ENCODE data around the gene ACIN1. TPM values are rescaled to one million over a fixed set of nuclear protein-coding genes. Genes with fewer than 3 reads are reported as not detected.

ACIN1 gene
- total and polyA plus RNA-seq, 2 of the 13 experiments (the other 11 are each of a cell fraction or from before 2014, with no cell fraction given) = 165 to 183 TPM

DNA sequence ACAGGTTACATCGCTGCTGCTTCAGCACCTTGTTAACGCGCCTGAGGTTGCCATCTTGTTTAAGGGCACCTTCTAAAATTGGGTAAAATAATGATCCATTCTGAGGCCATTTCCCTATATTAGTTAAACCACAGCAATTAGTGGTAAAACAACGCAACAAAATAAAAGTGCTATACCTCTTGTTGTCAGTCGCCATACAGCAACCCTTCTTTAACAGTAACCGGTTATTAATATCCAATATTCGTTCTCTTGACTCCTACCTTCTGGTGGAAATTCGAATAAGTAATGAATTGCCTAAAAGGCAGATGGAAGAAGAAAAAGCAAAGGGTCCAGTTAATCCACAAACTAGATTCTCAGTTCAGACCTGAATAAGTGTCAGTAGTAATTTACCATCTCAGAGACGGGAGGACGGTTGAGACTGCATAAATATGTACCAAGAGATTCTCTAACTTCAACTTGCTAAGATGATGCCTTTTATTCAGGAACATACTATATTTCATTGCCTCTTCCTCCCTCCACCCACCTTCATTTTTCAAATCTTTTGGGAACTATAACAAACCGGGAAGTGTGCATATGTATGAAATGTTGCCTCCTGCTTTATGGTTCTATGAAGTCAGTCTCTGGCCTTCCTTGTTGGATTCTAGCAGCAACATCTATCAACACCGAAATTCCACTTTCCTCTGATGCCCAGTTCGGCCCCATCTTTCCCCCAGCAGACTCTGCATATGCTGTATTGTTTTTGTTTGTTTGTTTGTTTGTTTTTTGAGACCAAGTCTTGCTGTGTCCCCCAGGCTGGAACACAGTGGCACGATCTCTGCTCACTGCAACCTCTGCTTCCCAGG, 59.4 kb downstream of the ACIN1 start (continued):
- TF ChIP-seq, protein P1, sequence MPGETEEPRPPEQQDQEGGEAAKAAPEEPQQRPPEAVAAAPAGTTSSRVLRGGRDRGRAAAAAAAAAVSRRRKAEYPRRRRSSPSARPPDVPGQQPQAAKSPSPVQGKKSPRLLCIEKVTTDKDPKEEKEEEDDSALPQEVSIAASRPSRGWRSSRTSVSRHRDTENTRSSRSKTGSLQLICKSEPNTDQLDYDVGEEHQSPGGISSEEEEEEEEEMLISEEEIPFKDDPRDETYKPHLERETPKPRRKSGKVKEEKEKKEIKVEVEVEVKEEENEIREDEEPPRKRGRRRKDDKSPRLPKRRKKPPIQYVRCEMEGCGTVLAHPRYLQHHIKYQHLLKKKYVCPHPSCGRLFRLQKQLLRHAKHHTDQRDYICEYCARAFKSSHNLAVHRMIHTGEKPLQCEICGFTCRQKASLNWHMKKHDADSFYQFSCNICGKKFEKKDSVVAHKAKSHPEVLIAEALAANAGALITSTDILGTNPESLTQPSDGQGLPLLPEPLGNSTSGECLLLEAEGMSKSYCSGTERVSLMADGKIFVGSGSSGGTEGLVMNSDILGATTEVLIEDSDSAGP (CRISPR knock-in tag; IDR thresholded peaks at IDR 0.05; ENCODE audit: borderline replicate concordance) = no peak
- TF ChIP-seq ZSCAN21 (CRISPR knock-in tag; IDR thresholded peaks at IDR 0.05; ENCODE audit: borderline replicate concordance) (no peak), SIN3B (IDR thresholded peaks at IDR 0.05; ENCODE audit: low read length) (no peak), KLF9 (CRISPR knock-in tag; IDR thresholded peaks at IDR 0.05; ENCODE audit: low read depth) (peak; percentile 13; the same call in 1 of the 2 replicates), ZNF543 (CRISPR knock-in tag; IDR thresholded peaks at IDR 0.05) (no peak), ZNF564 (CRISPR knock-in tag; IDR thresholded peaks at IDR 0.05) (0 out of 2 replicates have a peak, but pooled peaks have one; percentile 13), CC2D1A (CRISPR knock-in tag; IDR thresholded peaks at IDR 0.05) (no peak; the same call in 1 of the 2 replicates), ZNF816 (CRISPR knock-in tag; IDR thresholded peaks at IDR 0.05; ENCODE audit: borderline replicate concordance) (no peak), ZNF839 (CRISPR knock-in tag; IDR thresholded peaks at IDR 0.05; ENCODE audit: borderline replicate concordance) (no peak), TMF1 (CRISPR knock-in tag; IDR thresholded peaks at IDR 0.05; ENCODE audit: low read depth) (no peak), ELF1 (CRISPR knock-in tag; IDR thresholded peaks at IDR 0.05) (0 out of 2 replicates have a peak, but pooled peaks have one; percentile 11), FOSL1 (CRISPR knock-in tag; IDR thresholded peaks at IDR 0.05; ENCODE audit: borderline replicate concordance) (no peak), FOXO4 (CRISPR knock-in tag; conservative IDR thresholded peaks at IDR 0.05) (0 out of 2 replicates have a peak, but pooled peaks have one; percentile 62), ZSCAN31 (CRISPR knock-in tag; IDR thresholded peaks at IDR 0.05; ENCODE audit: low read depth) (no peak), CBX5 (CRISPR knock-in tag; IDR thresholded peaks at IDR 0.05; ENCODE audit: borderline replicate concordance) (no peak), ZNF138 (CRISPR knock-in tag; IDR thresholded peaks at IDR 0.05; ENCODE audit: low read depth) (no peak), ZNF235 (CRISPR knock-in tag; IDR thresholded peaks at IDR 0.05; ENCODE audit: borderline replicate concordance) (no peak), ZNF607 (CRISPR knock-in tag; IDR thresholded peaks at IDR 0.05; ENCODE audit: borderline replicate concordance) (0 out of 2 replicates have a peak, but pooled peaks have one; percentile 22), ONECUT2 (CRISPR knock-in tag; IDR thresholded peaks at IDR 0.05) (no peak; the same call in 1 of the 2 replicates), RFX1 (IDR thresholded peaks at IDR 0.05) (no peak)
- TF ChIP-seq, protein P2, sequence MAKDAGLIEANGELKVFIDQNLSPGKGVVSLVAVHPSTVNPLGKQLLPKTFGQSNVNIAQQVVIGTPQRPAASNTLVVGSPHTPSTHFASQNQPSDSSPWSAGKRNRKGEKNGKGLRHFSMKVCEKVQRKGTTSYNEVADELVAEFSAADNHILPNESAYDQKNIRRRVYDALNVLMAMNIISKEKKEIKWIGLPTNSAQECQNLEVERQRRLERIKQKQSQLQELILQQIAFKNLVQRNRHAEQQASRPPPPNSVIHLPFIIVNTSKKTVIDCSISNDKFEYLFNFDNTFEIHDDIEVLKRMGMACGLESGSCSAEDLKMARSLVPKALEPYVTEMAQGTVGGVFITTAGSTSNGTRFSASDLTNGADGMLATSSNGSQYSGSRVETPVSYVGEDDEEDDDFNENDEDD (CRISPR knock-in tag; IDR thresholded peaks at IDR 0.05; ENCODE audit: borderline replicate concordance) = 0 out of 2 replicates have a peak, but pooled peaks have one; percentile 11
- TF ChIP-seq, protein P3, sequence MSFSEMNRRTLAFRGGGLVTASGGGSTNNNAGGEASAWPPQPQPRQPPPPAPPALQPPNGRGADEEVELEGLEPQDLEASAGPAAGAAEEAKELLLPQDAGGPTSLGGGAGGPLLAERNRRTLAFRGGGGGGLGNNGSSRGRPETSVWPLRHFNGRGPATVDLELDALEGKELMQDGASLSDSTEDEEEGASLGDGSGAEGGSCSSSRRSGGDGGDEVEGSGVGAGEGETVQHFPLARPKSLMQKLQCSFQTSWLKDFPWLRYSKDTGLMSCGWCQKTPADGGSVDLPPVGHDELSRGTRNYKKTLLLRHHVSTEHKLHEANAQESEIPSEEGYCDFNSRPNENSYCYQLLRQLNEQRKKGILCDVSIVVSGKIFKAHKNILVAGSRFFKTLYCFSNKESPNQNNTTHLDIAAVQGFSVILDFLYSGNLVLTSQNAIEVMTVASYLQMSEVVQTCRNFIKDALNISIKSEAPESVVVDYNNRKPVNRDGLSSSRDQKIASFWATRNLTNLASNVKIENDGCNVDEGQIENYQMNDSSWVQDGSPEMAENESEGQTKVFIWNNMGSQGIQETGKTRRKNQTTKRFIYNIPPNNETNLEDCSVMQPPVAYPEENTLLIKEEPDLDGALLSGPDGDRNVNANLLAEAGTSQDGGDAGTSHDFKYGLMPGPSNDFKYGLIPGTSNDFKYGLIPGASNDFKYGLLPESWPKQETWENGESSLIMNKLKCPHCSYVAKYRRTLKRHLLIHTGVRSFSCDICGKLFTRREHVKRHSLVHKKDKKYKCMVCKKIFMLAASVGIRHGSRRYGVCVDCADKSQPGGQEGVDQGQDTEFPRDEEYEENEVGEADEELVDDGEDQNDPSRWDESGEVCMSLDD (CRISPR knock-in tag; IDR thresholded peaks at IDR 0.05; ENCODE audit: borderline replicate concordance) = peak; percentile 6; the same call in 1 of the 2 replicates

All from HepG2 (cell line).